Measurements from ENCODE around the gene KISS1R. TPM values are rescaled to one million over a fixed set of nuclear protein-coding genes. Genes with fewer than 3 reads are reported as not detected.

Gene KISS1R
- total and polyA plus RNA-seq, 5 donors from 2014 or later = 0.21 to 1.2 (median 0.67) TPM; not detected in 1

DNA sequence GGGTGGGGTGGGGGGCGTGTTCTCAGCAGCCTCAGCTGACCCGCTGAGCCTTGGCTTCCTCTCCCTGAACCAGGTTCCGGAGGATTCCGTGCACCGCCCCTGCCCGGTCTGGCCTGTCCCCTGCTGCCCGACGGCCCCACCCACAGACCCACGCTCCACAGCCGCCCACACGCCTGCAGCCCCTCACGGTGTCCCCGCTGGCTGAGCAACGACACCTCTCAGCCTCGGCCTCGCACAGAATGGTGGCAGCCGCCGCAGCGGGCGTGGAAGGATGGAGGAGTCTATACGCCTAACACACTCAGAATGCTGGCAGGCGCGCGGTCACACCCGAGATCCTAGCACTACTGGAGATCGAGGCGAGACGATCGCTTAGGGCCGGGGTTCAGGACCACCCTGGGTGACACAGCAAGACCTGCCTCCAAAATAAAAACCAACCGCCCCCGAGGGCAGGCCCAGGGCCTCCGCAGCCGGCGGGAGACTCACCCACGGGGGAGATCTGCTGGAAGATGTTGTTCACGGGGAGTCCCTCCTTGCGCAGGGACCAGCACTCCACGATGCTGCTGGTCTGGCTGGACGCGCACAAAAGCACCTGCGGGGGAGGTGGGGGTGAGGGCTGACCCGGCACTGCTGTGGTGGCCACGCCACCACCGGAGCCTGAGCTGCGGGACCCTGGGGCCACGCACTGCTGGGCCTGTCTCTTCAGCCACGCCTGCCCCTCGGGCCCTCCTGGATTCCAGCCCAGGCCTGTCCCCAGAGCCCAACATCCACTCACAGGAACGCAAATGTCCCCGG is 32.5 kb upstream of the KISS1R start:
- H3K4me3 ChIP-seq (ENCODE audit: low read depth, low read length) = no peak overlapping the region
- H3K27me3 ChIP-seq (ENCODE audit: control insufficient read depth, insufficient read depth, low read length) = no peaks in the 10 kb centered on the region
- H3K27ac ChIP-seq (ENCODE audit: insufficient read depth, low read length, poor library complexity, severe bottlenecking) = no peak overlapping the region
- no peak for ATAC-seq (ENCODE audit: low read depth in 2 of 2)
- H3K4me1 ChIP-seq (ENCODE audit: control insufficient read depth, insufficient read depth, low read length, poor library complexity, severe bottlenecking) = no peaks in the 10 kb centered on the region
- H3K9me3 Mint-ChIP-seq = no peaks in the 10 kb centered on the region
- H3K4me3 Mint-ChIP-seq = no peak overlapping the region
- H3K27me3 Mint-ChIP-seq = no peaks in the 10 kb centered on the region
- H3K4me1 Mint-ChIP-seq = peaks cover 0 to 22% (median 0%) of the 10 kb centered on the region in 4 donors
- no peak overlapping the region for H3K27ac Mint-ChIP-seq
- H3K36me3 Mint-ChIP-seq = no peaks in the 10 kb centered on the region
- H3K36me3 ChIP-seq (ENCODE audit: control insufficient read depth, insufficient read depth, low read length) = peaks cover 60% of the 10 kb centered on the region
- H3K9me3 ChIP-seq (ENCODE audit: control insufficient read depth in 2 of 2, low read length in 2 of 2) = no peaks in the 10 kb centered on the region
- DNase-seq = no peak

DNA sequence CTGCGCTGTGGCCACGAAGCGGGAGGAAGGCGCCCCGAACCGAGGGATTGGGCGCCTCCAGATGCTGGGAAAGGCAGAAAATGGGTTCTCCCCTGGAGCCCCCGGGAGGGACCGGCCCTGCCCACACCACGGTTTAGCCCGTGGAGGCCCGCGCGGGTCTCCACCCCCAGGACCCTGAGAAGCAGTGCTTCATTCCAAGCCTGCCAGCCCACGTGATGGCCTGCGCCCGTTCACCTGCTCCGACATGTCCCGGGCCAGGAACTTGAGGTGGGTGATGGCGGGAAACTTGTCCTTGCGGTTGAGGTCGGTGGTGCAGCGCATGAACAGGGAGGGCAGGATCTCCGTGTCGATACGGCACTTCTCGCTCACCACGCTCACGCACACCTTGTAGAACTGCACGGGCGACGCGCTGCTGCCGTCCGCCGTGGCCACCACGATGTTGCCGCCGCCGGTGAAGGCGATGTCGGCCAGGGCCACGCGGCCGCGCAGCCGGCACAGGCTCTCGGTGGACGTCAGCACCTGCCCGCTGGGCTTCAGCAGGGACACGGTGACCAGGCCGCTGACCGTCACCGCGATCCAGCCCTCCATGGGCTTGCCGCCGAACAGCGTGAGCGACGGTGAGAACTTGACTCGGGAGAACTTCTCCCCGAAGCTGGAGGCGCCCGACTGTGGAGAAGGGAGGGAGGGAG is 31.5 kb upstream of the KISS1R start:
- peaks cover 2% of the 10 kb centered on the region for H3K4me1 ChIP-seq (ENCODE audit: control insufficient read depth, insufficient read depth, low read length, poor library complexity, severe bottlenecking)
- DNase-seq = no peak
- H3K9me3 ChIP-seq (ENCODE audit: control insufficient read depth in 2 of 2, low read length in 2 of 2) = no peaks in the 10 kb centered on the region
- Mint-ChIP-seq H3K27ac (no peak overlapping the region), H3K27me3 (no peaks in the 10 kb centered on the region), H3K4me1 (peaks cover 0 to 32% (median 2%) of the 10 kb centered on the region in 4 donors), H3K36me3 (no peaks in the 10 kb centered on the region), H3K4me3 (no peak overlapping the region), H3K9me3 (no peaks in the 10 kb centered on the region)
- peaks cover 68% of the 10 kb centered on the region for H3K36me3 ChIP-seq (ENCODE audit: control insufficient read depth, insufficient read depth, low read length)
- no peak overlapping the region for H3K27ac ChIP-seq (ENCODE audit: insufficient read depth, low read length, poor library complexity, severe bottlenecking)
- no peak for ATAC-seq (ENCODE audit: low read depth in 2 of 2)
- H3K4me3 ChIP-seq (ENCODE audit: low read depth, low read length) = no peak overlapping the region
- H3K27me3 ChIP-seq (ENCODE audit: control insufficient read depth, insufficient read depth, low read length) = no peaks in the 10 kb centered on the region

DNA sequence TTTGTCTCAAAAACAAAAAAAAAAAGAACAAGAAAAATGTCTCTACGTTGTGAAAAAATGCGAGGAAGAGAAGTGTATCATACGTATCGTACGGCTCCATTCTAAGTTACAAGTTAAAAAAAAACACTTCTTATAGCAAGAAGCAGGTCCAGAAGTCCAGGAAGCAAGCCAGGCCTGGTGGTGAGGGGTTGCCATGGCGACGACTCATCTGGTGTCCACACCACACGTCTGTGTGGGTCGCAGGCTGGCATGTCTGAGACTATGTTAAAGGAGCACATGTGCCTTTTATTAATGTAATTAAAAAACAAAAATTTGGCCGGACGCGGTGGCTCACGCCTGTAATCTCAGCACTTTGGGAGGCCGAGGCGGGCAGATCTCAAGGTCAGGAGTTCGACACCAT is 30.1 kb upstream of the KISS1R start:
- H3K27me3 Mint-ChIP-seq = no peaks in the 10 kb centered on the region
- no peak overlapping the region for H3K27ac Mint-ChIP-seq
- Histone ChIP-seq H3K4me1 (ENCODE audit: control insufficient read depth, insufficient read depth, low read length, poor library complexity, severe bottlenecking) (peaks cover 7% of the 10 kb centered on the region), H3K36me3 (ENCODE audit: control insufficient read depth, insufficient read depth, low read length) (peaks cover 55% of the 10 kb centered on the region), H3K9me3 (ENCODE audit: control insufficient read depth in 2 of 2, low read length in 2 of 2) (no peaks in the 10 kb centered on the region), H3K27ac (ENCODE audit: insufficient read depth, low read length, poor library complexity, severe bottlenecking) (no peak overlapping the region), H3K4me3 (ENCODE audit: low read depth, low read length) (no peak overlapping the region), H3K27me3 (ENCODE audit: control insufficient read depth, insufficient read depth, low read length) (no peaks in the 10 kb centered on the region)
- H3K36me3 Mint-ChIP-seq = no peaks in the 10 kb centered on the region
- no peaks in the 10 kb centered on the region for H3K9me3 Mint-ChIP-seq
- no peak overlapping the region for H3K4me3 Mint-ChIP-seq
- DNase-seq (no peak), ATAC-seq (ENCODE audit: low read depth in 2 of 2) (no peak)
- H3K4me1 Mint-ChIP-seq = peaks cover 0 to 37% (median 4%) of the 10 kb centered on the region in 4 donors

DNA sequence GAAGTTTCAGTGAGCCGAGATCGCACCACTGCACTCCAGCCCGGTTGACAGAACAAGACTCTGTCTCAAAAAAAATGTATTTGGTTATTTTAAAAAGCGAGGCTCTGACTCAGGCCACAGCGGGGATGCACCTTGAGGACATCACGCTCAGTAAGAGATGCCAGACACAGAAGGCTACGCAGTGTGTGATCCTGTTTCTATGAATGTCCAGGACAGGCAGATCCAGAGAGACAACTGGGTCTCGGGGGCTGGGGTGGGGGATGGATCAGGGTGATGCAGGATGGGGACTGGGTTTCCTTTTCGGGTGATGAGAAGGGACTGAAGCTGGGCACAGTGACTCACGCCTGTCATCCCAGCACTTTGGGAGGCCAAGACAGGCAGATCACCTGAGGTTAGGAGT is 29.5 kb upstream of the KISS1R start:
- H3K36me3 ChIP-seq (ENCODE audit: control insufficient read depth, insufficient read depth, low read length) = peaks cover 51% of the 10 kb centered on the region
- H3K36me3 Mint-ChIP-seq = no peaks in the 10 kb centered on the region
- ATAC-seq (ENCODE audit: low read depth in 2 of 2) = no peak

DNA sequence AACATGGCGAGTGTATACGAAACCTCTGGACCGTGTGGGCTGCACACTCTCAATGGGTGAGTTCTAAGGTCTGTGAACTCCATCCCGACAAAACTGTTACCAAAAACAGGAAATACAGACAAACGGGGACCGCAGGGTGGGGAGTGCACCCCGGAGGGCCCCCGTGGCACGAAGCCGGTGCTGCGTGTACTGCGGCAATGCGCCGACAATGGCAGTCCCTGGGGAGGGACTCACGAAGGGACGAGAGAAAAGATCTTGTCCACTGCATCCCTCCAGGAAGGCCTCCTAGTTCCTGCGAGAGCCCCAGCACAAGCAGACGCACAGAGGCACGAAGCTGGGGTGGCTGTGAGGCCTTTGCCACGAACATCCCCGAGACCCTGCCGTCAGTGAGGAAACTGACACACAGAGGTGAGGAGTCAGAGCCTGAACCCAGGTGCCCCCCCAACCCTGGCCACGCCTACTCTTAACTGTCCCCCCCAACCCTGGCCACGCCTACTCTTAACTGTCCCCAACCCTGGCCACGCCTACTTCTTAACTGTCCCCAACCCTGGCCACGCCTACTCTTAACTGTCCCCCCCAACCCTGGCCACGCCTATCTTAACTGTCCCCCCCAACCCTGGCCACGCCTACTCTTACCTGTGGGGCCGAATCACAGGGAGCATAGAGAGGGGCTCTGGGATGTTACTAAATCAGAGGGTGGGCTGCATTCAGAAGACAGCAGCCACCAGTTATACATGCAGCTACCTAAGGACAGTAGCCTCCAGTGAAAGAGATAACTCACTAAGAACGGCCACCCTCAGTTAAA is 28.4 kb upstream of the KISS1R start:
- Histone ChIP-seq H3K4me1 (ENCODE audit: control insufficient read depth, insufficient read depth, low read length, poor library complexity, severe bottlenecking) (peaks cover 15% of the 10 kb centered on the region), H3K4me3 (ENCODE audit: low read depth, low read length) (no peak overlapping the region), H3K36me3 (ENCODE audit: control insufficient read depth, insufficient read depth, low read length) (peaks cover 43% of the 10 kb centered on the region), H3K9me3 (ENCODE audit: control insufficient read depth in 2 of 2, low read length in 2 of 2) (no peaks in the 10 kb centered on the region), H3K27me3 (ENCODE audit: control insufficient read depth, insufficient read depth, low read length) (no peaks in the 10 kb centered on the region), H3K27ac (ENCODE audit: insufficient read depth, low read length, poor library complexity, severe bottlenecking) (no peak overlapping the region)
- Mint-ChIP-seq H3K27me3 (peaks cover 5% of the 10 kb centered on the region), H3K4me3 (peak overlapping the region; percentile 65 to 82 (median 79)), H3K27ac (peak overlapping the region; percentile 71 to 96 (median 81)), H3K4me1 (peaks cover 4 to 45% (median 12%) of the 10 kb centered on the region in 4 donors), H3K36me3 (no peaks in the 10 kb centered on the region), H3K9me3 (no peaks in the 10 kb centered on the region)
- ATAC-seq (ENCODE audit: low read depth in 2 of 2) (peak; percentile 54 to 60), DNase-seq (peak in 2 of 3 donors; percentile 14 to 59)

More for the DNA sequence above, 29.5 kb upstream of the KISS1R start:
- peaks cover 12% of the 10 kb centered on the region for H3K4me1 ChIP-seq (ENCODE audit: control insufficient read depth, insufficient read depth, low read length, poor library complexity, severe bottlenecking)
- H3K4me3 ChIP-seq (ENCODE audit: low read depth, low read length) = no peak overlapping the region
- H3K9me3 ChIP-seq (ENCODE audit: control insufficient read depth in 2 of 2, low read length in 2 of 2) = no peaks in the 10 kb centered on the region
- peak overlapping the region in 1 of 3 donors; percentile 69 for H3K27ac Mint-ChIP-seq
- H3K27me3 Mint-ChIP-seq = no peaks in the 10 kb centered on the region
- no peaks in the 10 kb centered on the region for H3K9me3 Mint-ChIP-seq
- no peaks in the 10 kb centered on the region for H3K27me3 ChIP-seq (ENCODE audit: control insufficient read depth, insufficient read depth, low read length)
- no peak overlapping the region for H3K27ac ChIP-seq (ENCODE audit: insufficient read depth, low read length, poor library complexity, severe bottlenecking)
- H3K4me1 Mint-ChIP-seq = peaks cover 0 to 36% (median 4%) of the 10 kb centered on the region in 4 donors
- DNase-seq = no peak
- H3K4me3 Mint-ChIP-seq = peak overlapping the region in 1 of 4 donors; percentile 46

DNA sequence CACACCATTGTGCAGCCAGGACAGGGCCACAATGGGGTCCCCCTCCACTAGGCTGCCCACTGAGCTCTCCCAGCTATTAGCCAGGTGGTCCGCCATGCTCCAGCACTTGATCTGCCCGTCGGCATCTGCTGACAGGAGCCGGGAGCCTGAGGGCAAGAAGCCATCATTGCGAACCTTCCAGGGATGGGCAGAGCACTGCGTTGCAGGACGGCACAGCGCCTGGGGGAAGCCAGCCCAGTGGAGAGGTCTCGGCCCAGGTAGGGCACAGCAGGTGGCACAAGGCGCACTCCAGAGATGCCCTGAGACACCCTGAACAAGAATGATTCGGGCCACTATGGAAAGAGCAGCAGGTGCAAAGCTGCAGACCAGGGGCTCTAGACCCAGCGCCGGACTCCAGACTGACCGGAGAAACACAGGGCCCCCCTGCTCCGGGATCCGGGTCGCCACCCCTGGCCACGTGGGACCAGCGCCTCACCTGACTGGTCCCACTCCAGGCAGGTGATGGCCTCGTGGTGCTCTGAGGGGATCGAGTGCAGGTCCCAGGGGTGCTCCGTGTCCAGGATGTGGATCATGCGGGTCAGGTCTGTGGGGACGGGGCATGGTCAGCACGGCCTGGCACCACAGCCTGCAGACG is 27.4 kb upstream of the KISS1R start:
- H3K4me3 Mint-ChIP-seq = peak overlapping the region; percentile 32 to 82 (median 71)
- DNase-seq (no peak), ATAC-seq (ENCODE audit: low read depth in 2 of 2) (no peak)
- peaks cover 40% of the 10 kb centered on the region for H3K36me3 ChIP-seq (ENCODE audit: control insufficient read depth, insufficient read depth, low read length)
- H3K4me3 ChIP-seq (ENCODE audit: low read depth, low read length) = no peak overlapping the region
- H3K36me3 Mint-ChIP-seq = no peaks in the 10 kb centered on the region
- peaks cover 5% of the 10 kb centered on the region for H3K27me3 Mint-ChIP-seq
- no peaks in the 10 kb centered on the region for H3K9me3 ChIP-seq (ENCODE audit: control insufficient read depth in 2 of 2, low read length in 2 of 2)
- peak overlapping the region in 2 of 3 donors; percentile 17 to 62 for H3K27ac Mint-ChIP-seq
- no peaks in the 10 kb centered on the region for H3K9me3 Mint-ChIP-seq
- no peak overlapping the region for H3K27ac ChIP-seq (ENCODE audit: insufficient read depth, low read length, poor library complexity, severe bottlenecking)
- H3K4me1 ChIP-seq (ENCODE audit: control insufficient read depth, insufficient read depth, low read length, poor library complexity, severe bottlenecking) = peaks cover 19% of the 10 kb centered on the region
- no peaks in the 10 kb centered on the region for H3K27me3 ChIP-seq (ENCODE audit: control insufficient read depth, insufficient read depth, low read length)
- H3K4me1 Mint-ChIP-seq = peaks cover 4 to 53% (median 13%) of the 10 kb centered on the region in 4 donors

DNA sequence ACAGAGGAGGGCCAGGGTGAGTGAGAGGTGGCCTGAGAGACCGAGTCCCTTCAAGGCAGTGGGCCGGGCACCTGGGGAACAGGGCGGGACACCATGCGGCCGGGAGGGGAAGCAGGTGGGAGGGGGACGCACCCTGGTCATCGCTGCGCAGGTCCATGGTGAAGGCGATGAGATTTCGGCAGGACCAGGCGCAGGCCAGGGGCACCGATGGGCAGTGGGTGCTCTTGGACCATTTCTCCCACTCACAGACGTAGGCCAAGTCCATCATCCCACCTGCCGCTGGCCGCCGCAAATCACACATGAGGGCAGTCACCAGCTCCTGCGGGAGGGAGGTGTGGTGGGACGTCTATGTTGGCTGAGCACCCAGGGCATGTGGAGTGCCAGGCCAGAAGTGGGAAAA is 26.3 kb upstream of the KISS1R start:
- H3K4me1 Mint-ChIP-seq = peaks cover 4 to 57% (median 14%) of the 10 kb centered on the region in 4 donors
- H3K27ac Mint-ChIP-seq = peak overlapping the region; percentile 17 to 73 (median 52)
- H3K36me3 ChIP-seq (ENCODE audit: control insufficient read depth, insufficient read depth, low read length) = peaks cover 33% of the 10 kb centered on the region
- H3K4me3 Mint-ChIP-seq = peak overlapping the region; percentile 75 to 80 (median 78)
- H3K27ac ChIP-seq (ENCODE audit: insufficient read depth, low read length, poor library complexity, severe bottlenecking) = no peak overlapping the region
- H3K4me3 ChIP-seq (ENCODE audit: low read depth, low read length) = no peak overlapping the region
- no peaks in the 10 kb centered on the region for H3K36me3 Mint-ChIP-seq
- H3K9me3 ChIP-seq (ENCODE audit: control insufficient read depth in 2 of 2, low read length in 2 of 2) = no peaks in the 10 kb centered on the region
- peaks cover 19% of the 10 kb centered on the region for H3K4me1 ChIP-seq (ENCODE audit: control insufficient read depth, insufficient read depth, low read length, poor library complexity, severe bottlenecking)
- DNase-seq (no peak), ATAC-seq (ENCODE audit: low read depth in 2 of 2) (no peak)
- H3K27me3 ChIP-seq (ENCODE audit: control insufficient read depth, insufficient read depth, low read length) = no peaks in the 10 kb centered on the region
- H3K27me3 Mint-ChIP-seq = peaks cover 5% of the 10 kb centered on the region
- no peaks in the 10 kb centered on the region for H3K9me3 Mint-ChIP-seq
